ENCODE measurements around the gene KIF4A.
"Not testable (repeated sequence)": the region's sequence is repeated elsewhere in the genome, so short reads cannot be mapped to it uniquely, and the experiment has no call there.

Gene KIF4A

GRCh38 chrX:70349367-70350125 is 59.6 kb downstream of the KIF4A start:
- H3K9me3 ChIP-seq (ENCODE audit: control insufficient read depth, low read length); H3K36me3 ChIP-seq (ENCODE audit: control insufficient read depth, insufficient read depth, low read length); H3K27me3 ChIP-seq (ENCODE audit: control insufficient read depth, insufficient read depth, low read length); H3K4me1 ChIP-seq (ENCODE audit: control insufficient read depth, insufficient read depth, low read length); H3K4me3 ChIP-seq (ENCODE audit: low read length); H3K9ac ChIP-seq (ENCODE audit: low read length): not testable (repeated sequence)

- no peaks in the 10 kb centered on the region for H3K27me3 ChIP-seq (ENCODE audit: control insufficient read depth, insufficient read depth, low read length)
- no peaks in the 10 kb centered on the region for H3K4me1 ChIP-seq (ENCODE audit: control insufficient read depth, insufficient read depth, low read length)
- H3K9me3 ChIP-seq (ENCODE audit: control insufficient read depth, low read length), result no peaks in the 10 kb centered on the region
- H3K9ac ChIP-seq (ENCODE audit: low read length), result no peak overlapping the region
- H3K4me3 ChIP-seq (ENCODE audit: low read length), result no peak overlapping the region
- H3K36me3 ChIP-seq (ENCODE audit: control insufficient read depth, insufficient read depth, low read length), result no peaks in the 10 kb centered on the region
Measured at GRCh38 chrX:70352496-70352895, 62.6 kb downstream of the KIF4A start.

GRCh38 chrX:70353514-70353913 is 63.6 kb downstream of the KIF4A start:
- Histone ChIP-seq H3K9ac (ENCODE audit: low read length) (no peak overlapping the region), H3K9me3 (ENCODE audit: control insufficient read depth, low read length) (no peaks in the 10 kb centered on the region), H3K4me3 (ENCODE audit: low read length) (no peak overlapping the region), H3K27me3 (ENCODE audit: control insufficient read depth, insufficient read depth, low read length) (no peaks in the 10 kb centered on the region), H3K4me1 (ENCODE audit: control insufficient read depth, insufficient read depth, low read length) (no peaks in the 10 kb centered on the region), H3K36me3 (ENCODE audit: control insufficient read depth, insufficient read depth, low read length) (no peaks in the 10 kb centered on the region)

GRCh38 chrX:70354716-70355115 is 64.8 kb downstream of the KIF4A start:
- H3K36me3 ChIP-seq (ENCODE audit: control insufficient read depth, insufficient read depth, low read length), result no peaks in the 10 kb centered on the region
- H3K9me3 ChIP-seq (ENCODE audit: control insufficient read depth, low read length), result no peaks in the 10 kb centered on the region
- H3K4me1 ChIP-seq (ENCODE audit: control insufficient read depth, insufficient read depth, low read length), result no peaks in the 10 kb centered on the region
- H3K4me3 ChIP-seq (ENCODE audit: low read length), result no peak overlapping the region
- no peaks in the 10 kb centered on the region for H3K27me3 ChIP-seq (ENCODE audit: control insufficient read depth, insufficient read depth, low read length)
- no peak overlapping the region for H3K9ac ChIP-seq (ENCODE audit: low read length)

- Histone ChIP-seq H3K9ac (ENCODE audit: low read length) (no peak overlapping the region), H3K27me3 (ENCODE audit: control insufficient read depth, insufficient read depth, low read length) (no peaks in the 10 kb centered on the region), H3K9me3 (ENCODE audit: control insufficient read depth, low read length) (no peaks in the 10 kb centered on the region), H3K4me3 (ENCODE audit: low read length) (no peak overlapping the region), H3K36me3 (ENCODE audit: control insufficient read depth, insufficient read depth, low read length) (no peaks in the 10 kb centered on the region), H3K4me1 (ENCODE audit: control insufficient read depth, insufficient read depth, low read length) (no peaks in the 10 kb centered on the region)
Measured at GRCh38 chrX:70359458-70359857, 69.6 kb downstream of the KIF4A start.

GRCh38 chrX:70360366-70360765 is 70.5 kb downstream of the KIF4A start:
- no peaks in the 10 kb centered on the region for H3K9me3 ChIP-seq (ENCODE audit: control insufficient read depth, low read length)
- H3K9ac ChIP-seq (ENCODE audit: low read length), result no peak overlapping the region
- H3K4me1 ChIP-seq (ENCODE audit: control insufficient read depth, insufficient read depth, low read length), result no peaks in the 10 kb centered on the region
- H3K4me3 ChIP-seq (ENCODE audit: low read length), result no peak overlapping the region
- H3K36me3 ChIP-seq (ENCODE audit: control insufficient read depth, insufficient read depth, low read length), result no peaks in the 10 kb centered on the region
- H3K27me3 ChIP-seq (ENCODE audit: control insufficient read depth, insufficient read depth, low read length), result no peaks in the 10 kb centered on the region

DNA sequence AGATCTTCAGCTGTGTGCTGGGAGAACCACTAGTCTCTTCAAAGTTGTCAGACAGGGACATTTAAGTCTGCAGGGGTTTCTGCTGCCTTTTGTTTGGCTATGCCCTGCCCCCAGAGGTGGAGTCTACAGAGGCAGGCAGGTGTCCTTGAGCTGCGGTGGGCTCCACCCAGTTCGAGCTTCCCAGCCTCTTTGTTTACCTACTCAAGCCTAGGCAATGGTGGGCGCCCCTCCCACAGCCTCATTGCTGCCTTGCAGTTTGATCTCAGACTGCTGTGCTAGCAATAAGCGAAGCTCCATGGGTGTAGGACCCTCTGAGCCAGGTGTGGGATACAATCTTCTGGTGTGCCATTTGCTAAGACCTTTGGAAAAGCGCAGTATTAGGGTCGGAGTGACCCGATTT is 78.8 kb downstream of the KIF4A start:
- H3K27me3 ChIP-seq (ENCODE audit: control insufficient read depth, insufficient read depth, low read length); H3K4me3 ChIP-seq (ENCODE audit: low read length); H3K9ac ChIP-seq (ENCODE audit: low read length); H3K9me3 ChIP-seq (ENCODE audit: control insufficient read depth, low read length); H3K36me3 ChIP-seq (ENCODE audit: control insufficient read depth, insufficient read depth, low read length); H3K4me1 ChIP-seq (ENCODE audit: control insufficient read depth, insufficient read depth, low read length): not testable (repeated sequence)

- Histone ChIP-seq H3K36me3 (ENCODE audit: control insufficient read depth, insufficient read depth, low read length) (no peaks in the 10 kb centered on the region), H3K27me3 (ENCODE audit: control insufficient read depth, insufficient read depth, low read length) (no peaks in the 10 kb centered on the region), H3K9ac (ENCODE audit: low read length) (no peak overlapping the region), H3K4me3 (ENCODE audit: low read length) (no peak overlapping the region), H3K9me3 (ENCODE audit: control insufficient read depth, low read length) (no peaks in the 10 kb centered on the region), H3K4me1 (ENCODE audit: control insufficient read depth, insufficient read depth, low read length) (no peaks in the 10 kb centered on the region)
Measured at GRCh38 chrX:70386235-70386634, 96.3 kb downstream of the KIF4A start.

DNA sequence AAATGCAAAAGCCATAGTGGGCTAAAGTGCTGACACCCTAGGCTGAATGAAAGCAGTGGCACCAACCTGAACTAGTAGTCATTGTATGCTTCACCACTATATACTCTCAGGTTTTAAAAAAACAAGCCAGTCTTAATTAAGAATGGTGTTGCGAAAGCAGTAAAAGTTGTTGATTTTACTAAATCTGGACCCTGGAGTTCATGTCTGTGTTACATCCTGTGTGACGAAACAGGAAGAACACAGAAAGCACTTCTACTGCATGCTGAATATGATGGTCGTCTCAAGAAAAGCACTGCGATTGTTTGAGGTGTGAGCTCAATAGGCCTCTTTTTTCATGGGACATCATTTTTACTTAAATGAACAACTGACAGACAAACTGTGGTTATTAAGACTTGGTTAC is 109.0 kb downstream of the KIF4A start:
- no peak overlapping the region for H3K4me3 ChIP-seq (ENCODE audit: low read length)
- H3K27me3 ChIP-seq (ENCODE audit: control insufficient read depth, insufficient read depth, low read length), result no peaks in the 10 kb centered on the region
- H3K36me3 ChIP-seq (ENCODE audit: control insufficient read depth, insufficient read depth, low read length), result no peaks in the 10 kb centered on the region
- H3K9ac ChIP-seq (ENCODE audit: low read length), result no peak overlapping the region
- no peaks in the 10 kb centered on the region for H3K9me3 ChIP-seq (ENCODE audit: control insufficient read depth, low read length)
- H3K4me1 ChIP-seq (ENCODE audit: control insufficient read depth, insufficient read depth, low read length), result no peaks in the 10 kb centered on the region

GRCh38 chrX:70400181-70400580 is 110.3 kb downstream of the KIF4A start:
- H3K4me1 ChIP-seq (ENCODE audit: control insufficient read depth, insufficient read depth, low read length); H3K27me3 ChIP-seq (ENCODE audit: control insufficient read depth, insufficient read depth, low read length); H3K4me3 ChIP-seq (ENCODE audit: low read length); H3K9me3 ChIP-seq (ENCODE audit: control insufficient read depth, low read length); H3K9ac ChIP-seq (ENCODE audit: low read length); H3K36me3 ChIP-seq (ENCODE audit: control insufficient read depth, insufficient read depth, low read length): not testable (repeated sequence)

GRCh38 chrX:70402721-70403120 is 112.8 kb downstream of the KIF4A start:
- H3K9ac ChIP-seq (ENCODE audit: low read length), result no peak overlapping the region
- no peaks in the 10 kb centered on the region for H3K9me3 ChIP-seq (ENCODE audit: control insufficient read depth, low read length)
- H3K4me1 ChIP-seq (ENCODE audit: control insufficient read depth, insufficient read depth, low read length), result no peaks in the 10 kb centered on the region
- no peaks in the 10 kb centered on the region for H3K36me3 ChIP-seq (ENCODE audit: control insufficient read depth, insufficient read depth, low read length)
- no peaks in the 10 kb centered on the region for H3K27me3 ChIP-seq (ENCODE audit: control insufficient read depth, insufficient read depth, low read length)
- no peak overlapping the region for H3K4me3 ChIP-seq (ENCODE audit: low read length)

- Histone ChIP-seq H3K36me3 (ENCODE audit: control insufficient read depth, insufficient read depth, low read length) (no peaks in the 10 kb centered on the region), H3K9me3 (ENCODE audit: control insufficient read depth, low read length) (no peaks in the 10 kb centered on the region), H3K9ac (ENCODE audit: low read length) (no peak overlapping the region), H3K4me3 (ENCODE audit: low read length) (no peak overlapping the region), H3K4me1 (ENCODE audit: control insufficient read depth, insufficient read depth, low read length) (no peaks in the 10 kb centered on the region), H3K27me3 (ENCODE audit: control insufficient read depth, insufficient read depth, low read length) (no peaks in the 10 kb centered on the region)
Measured at GRCh38 chrX:70405003-70405402, 115.1 kb downstream of the KIF4A start.

DNA sequence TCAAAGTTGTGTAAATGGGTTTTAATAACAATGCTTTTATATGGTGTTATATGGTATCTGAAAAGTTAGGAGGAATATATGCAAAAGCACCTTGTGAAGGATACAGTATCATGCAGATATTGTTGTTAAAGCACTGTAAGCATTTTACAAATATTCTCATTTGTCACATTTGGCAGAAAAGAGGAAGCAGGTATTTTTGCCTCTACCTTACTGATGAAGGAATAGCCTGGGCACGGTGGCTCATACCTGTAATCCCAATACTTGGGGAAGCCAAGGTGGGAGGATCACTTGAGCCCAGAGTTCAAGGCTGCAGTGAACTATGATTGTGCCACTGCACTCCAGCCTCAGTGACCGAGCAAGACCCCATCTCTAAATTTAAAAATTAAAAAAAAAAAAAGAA is 121.0 kb downstream of the KIF4A start:
- no peaks in the 10 kb centered on the region for H3K9me3 ChIP-seq (ENCODE audit: control insufficient read depth, low read length)
- H3K27me3 ChIP-seq (ENCODE audit: control insufficient read depth, insufficient read depth, low read length), result no peaks in the 10 kb centered on the region
- H3K4me3 ChIP-seq (ENCODE audit: low read length), result no peak overlapping the region
- H3K9ac ChIP-seq (ENCODE audit: low read length), result no peak overlapping the region
- no peaks in the 10 kb centered on the region for H3K36me3 ChIP-seq (ENCODE audit: control insufficient read depth, insufficient read depth, low read length)
- no peaks in the 10 kb centered on the region for H3K4me1 ChIP-seq (ENCODE audit: control insufficient read depth, insufficient read depth, low read length)
